ENCODE results near the gene DCTN2.
A peak's percentile ranks its signal among the peaks of the same experiment; 100 is the strongest.
"Not testable (repeated sequence)": the region's sequence is repeated elsewhere in the genome, so short reads cannot be mapped to it uniquely, and the experiment has no call there.

The DCTN2 gene

DNA sequence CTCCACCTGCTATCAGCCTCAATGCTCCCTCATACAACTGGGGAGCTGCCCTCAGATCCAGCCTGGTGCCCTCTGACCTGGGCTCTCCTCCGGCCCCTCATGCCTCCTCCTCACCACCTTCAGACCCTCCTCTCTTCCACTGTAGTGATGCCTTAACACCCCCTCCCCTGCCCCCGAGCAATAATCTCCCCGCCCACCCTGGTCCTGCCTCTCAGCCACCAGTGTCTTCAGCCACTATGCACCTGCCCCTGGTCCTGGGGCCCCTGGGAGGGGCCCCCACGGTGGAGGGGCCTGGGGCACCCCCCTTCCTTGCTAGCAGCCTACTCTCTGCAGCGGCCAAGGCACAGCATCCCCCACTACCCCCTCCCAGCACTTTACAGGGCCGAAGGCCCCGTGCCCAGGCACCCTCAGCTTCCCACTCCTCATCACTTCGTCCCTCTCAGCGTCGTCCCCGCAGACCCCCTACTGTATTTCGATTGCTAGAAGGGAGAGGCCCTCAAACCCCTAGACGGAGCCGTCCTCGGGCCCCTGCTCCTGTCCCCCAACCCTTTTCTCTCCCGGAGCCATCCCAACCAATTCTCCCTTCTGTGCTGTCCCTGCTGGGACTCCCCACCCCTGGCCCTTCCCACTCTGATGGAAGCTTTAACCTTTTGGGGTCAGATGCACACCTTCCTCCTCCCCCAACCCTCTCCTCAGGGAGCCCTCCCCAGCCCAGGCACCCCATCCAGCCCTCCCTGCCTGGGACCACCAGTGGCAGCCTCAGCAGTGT, 21.2 kb downstream of the DCTN2 start:
- no peak for DNase-seq

DNA sequence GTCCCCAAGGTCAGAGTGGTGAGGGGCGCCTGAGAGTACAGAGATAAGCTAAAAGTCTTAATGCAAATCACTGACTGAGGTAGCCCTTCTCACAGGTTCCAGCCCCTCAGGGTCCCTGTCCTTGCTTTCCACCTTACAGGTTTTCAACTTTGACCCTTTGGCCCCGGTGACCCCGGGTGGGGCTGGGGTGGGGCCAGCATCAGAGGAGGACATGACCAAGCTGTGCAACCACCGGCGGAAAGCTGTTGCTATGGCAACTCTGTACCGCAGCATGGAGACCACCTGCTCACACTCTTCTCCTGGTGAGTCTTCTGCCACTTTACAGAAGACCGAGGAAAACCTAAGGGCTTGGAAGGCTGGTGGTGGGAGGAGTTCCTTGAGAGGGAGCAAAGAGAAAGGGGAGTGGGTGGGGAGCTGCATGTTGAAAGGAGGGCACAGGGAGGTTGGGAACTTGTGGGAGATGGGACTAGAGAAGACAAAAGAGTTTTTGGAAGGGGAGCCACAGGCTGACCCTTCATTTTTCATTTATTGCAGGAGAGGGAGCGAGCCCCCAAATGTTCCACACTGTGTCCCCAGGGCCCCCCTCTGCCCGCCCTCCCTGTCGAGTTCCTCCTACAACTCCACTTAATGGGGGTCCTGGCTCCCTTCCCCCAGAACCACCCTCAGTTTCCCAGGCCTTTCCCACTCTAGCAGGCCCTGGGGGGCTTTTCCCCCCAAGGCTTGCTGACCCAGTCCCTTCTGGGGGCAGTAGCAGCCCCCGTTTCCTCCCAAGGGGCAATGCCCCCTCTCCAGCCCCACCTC, 22.0 kb downstream of the DCTN2 start:
- DNase-seq, result no peak

DNA sequence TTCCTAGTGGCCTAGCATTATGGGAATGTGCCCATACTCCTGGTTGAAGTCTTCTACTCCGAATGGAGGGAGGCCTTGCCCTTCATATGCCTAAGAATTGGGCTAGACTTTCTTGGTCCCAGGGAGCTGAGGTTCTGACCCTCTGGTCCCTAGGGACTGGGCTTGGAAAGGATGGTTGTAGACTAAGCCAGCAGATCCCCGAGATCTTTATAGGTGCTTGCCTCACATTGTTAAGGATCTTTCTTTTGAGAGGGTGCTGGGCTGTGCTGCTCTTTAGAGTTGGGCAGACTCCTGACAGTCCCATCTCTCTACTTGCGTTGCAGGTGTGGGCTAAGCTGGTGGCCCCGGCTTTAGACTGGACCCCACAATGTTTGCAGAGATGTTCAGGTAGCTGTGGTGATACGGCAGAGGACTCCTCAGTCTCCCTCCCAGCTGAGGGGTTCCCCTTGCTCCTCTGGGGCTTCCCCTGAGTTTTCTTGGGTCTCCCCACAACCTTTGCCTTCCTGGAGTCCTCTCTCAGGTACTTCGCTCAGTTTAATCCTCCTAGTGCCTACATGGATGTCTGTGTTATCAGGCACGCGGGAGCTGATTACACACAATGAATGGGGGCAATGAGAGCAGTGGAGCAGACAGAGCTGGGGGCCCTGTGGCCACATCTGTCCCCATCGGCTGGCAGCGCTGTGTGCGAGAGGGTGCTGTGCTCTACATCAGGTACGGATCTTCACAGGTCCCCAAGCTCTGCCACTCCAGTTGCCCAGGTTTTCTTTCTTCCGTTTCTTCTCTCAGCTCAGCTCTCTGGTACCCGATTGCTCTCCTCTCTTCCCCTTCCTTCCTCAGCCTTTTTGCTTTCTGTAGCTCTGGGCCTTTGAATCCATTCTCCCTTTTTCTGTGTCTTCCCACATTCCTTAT, 23.0 kb downstream of the DCTN2 start:
- DNase-seq, result no peak

DNA sequence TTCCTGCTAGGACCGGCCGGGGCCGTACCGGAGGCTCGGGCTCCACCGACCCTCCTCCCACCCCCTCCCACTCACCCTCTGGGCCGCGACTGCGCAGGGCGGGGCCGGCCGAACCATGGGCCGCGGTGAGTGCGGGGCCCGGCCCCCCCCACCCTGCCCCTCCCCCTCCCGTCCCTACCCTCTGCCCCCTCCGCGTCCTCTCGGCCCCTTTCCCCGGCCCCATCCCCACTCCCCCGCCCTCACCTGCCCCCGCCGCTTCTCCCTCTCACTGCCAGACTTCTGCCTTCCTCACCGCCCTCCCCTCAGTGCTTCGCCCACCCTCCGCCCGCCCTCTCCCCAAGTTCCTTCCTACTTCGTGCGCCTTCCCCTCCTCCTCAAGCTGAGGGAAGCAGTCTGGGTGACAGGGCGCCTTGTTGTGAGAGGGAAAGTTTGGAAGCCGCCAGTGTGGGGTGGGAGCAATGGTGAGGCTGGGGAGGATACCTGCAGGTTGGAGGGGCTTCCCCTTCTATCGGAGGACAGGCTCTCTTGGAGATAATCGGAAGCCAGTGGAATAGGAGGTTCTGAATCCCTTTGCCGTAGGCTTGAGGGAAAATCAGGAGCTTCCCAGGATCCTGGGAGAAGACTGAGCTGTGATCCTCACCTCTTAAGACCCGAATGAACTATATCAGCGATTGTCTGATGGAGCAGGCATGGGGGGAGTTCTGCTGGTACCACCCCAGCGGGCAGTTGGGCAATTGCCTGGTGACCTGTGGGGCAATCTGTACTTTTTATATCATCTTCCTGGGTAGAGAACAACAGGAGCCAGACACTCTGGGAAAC, 23.9 kb downstream of the DCTN2 start:
- peak; percentile 50 to 51 for DNase-seq

DNA sequence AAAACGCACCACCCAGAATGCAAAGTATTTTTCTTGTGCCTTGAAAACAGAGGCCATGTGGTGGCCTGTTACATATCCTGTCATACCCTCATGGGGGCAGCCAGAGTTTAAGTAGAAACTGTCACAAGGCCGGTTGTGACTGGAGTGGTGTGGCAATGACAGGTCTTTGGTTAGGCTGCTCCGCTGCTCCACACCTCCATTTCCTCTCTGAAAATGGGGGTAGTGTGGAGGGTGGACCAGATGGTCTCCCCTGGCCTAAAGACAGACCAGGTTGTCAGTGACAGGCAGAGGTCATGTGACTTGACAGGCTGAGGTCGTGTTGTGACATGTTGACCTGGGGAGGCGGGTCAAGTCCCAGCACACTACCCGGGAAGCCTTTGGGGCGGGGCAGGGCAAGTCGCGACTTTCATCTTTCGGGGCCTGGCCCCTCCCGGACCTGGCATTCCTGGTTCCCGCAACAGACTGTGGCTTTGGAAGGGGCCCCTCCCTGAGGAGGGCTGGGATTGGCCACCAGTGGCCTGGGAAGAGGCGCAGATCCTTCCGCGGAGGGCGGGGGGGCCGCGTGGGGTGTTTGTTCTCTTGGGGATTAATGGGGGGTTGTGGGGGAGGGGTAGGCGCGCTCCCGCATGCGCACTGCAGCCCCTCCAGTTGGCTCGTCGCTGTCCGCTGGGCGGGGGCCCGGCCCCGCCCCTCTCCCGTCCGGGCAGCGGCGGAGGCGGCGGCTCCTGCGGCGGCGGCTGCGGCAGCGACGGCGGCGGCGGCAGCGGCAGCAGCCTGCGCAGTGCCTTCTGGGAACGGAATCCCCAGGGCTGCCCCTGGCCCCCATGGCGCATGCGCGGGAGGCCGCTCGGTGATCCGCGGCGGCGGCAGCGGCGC, 24.7 kb downstream of the DCTN2 start, which contains the start of gene MBD6:
MBD6 (plus strand) TSS at position 814 of the 876 bp plus-strand sequence. CDS start 1,480 bp downstream, outside the sequence.
- DNase-seq, result peak; percentile 89 to 90

DNA sequence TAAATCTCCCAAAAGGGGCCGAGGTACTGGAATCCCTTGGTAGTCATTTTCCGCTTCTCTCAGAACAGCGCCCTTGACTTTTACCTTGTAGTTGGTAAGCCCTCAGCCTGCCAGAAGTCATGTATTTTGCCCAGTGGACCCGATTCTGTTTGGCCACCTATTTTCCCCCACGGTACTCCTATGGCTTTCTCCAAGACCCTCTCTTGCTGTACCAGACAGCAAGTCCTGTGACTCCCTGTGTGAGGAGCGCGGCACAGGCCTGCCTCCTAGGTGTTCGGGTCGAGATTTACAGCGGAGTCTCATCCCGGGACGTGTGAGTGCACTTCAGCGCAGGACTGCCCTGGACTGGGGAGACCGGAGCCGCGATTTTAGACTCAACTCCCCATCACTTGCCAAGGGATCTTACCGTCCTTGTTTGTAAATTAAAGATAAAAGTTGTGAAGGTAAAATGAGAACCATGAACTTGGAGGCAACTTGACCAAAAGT, 25.4 kb downstream of the DCTN2 start:
- peak; percentile 24 to 43 for DNase-seq

DNA sequence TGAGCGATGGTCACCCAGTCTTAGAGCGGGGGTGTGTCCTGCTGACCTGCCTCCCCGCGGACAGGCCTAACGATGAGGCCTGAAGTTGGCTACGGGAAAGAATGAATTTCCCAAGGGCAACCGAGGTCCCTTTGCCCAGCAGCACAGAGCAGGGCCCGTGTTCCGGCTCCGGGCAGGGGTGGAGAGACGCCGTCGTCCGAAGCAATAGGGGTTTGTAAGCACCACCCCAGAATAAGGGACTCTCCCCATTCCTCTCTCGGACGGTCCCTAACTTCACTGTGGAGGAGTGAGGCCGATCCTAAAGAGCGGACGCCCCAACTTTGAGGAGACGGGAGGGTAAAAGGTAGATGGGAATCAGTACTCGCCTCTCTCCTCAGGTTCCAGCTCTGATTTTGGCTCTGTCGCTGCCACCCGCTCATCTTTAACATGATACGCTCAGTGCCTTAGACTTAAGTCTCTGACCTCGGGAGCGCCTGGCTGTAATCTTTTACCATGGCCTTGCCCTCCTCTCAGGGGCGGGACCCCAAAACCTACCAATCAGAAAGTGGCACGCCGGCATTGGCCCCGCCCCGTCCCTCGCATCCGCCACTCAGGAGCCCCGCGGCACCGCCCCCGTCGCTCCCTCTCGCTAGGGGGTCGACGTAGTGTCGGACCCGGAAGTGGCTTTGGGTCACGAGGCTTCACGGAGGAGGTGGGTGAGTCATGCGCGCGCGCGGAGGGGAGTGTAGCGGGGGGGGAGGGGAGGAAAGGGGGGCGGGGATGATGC, 26.8 kb downstream of the DCTN2 start, which contains the start of gene DDIT3:
DDIT3 (minus strand) TSS at position 462 of the 766 bp plus-strand sequence. CDS start 3,108 bp downstream, outside the sequence.
- peak; percentile 99 to 100 for DNase-seq

DNA sequence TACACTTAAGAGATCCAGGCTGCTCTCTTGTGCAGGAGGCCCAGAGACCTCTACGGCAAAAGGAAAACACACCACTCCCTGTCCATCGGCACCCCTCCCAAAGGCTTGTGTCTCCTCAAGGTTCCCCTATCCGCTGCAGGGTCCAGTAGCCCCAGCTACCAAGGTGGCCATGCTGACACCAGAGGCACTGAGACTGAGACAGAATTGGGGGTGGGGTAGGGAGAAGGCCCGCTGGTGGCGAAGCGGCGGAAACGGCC, 27.3 kb downstream of the DCTN2 start:
- DNase-seq, result peak; percentile 36 to 42

DNA sequence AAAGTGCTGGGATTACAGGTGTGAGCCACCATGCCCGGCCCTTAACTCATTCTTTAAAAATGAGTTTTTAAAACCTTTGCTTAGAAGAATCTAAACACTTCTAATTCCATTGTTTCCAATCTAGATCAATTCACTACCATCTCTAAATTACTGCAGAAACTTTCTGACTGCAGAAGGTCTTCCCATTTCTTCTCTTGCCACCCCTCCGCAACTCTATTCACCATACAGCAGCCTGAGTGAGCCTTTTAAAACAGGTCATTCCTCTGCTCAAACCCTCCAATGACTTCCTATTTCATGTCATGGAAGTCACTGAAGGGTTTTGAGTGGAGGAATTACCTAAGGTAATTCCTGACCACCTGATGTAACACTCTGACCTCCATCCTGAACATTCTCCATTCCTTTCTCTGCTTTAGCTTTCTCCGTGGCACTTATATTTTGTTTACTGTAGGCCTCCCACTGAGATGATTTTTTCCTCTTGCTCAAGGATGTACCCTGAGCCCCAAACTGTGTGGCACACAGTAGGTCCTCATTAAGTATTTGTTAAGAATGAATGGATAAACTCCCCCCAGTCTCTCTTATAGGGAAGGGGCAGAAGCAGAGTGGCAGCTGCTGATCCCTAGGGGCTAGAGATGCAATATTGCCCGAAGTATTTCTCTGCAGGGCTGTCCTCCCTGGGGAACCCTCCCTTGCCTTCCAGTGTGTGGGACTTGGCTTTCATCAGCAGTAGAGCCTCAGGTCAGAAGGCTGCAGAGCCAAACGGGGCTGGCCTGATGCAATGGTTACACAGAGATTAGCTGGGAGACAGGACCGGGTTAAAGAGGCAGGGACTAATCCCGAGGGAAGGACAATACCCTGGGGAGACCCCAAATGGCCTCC, 27.8 kb downstream of the DCTN2 start:
- DNase-seq, result peak; percentile 20 to 28

DNA sequence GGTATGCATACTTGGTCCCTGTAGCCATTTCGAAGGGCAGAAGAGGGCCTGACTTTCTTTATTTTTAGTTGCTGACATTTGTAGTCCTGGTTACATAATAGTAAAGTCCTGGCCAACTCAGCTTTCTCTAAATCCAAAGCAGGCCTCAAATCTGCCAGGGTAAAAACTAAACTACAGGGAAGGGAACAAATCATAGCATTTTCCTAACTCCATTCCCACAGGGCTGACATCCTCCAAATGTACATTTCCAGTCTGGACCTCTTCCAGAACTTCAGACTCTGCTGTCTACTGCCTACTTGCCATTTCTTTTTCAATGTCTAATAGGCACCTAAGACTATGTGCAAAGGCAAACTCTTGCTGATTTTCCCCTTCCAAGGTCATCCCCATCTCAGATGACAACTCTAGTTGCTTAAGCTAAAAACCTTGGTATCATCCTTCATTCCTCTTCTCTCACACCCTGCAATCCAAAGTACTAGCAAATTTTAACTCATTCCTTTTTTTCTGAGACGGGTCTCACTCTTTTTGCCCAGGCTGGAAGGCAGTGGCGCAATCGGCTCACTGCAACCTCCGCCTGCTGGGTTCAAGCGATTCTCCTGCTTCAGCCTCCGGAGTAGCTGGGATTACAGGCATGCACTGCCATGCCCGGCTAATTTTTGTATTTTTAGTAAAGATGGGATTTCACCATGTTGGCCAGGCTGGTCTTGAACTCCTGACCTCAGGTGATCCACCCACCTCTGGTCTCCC, 28.6 kb downstream of the DCTN2 start:
- no peak for DNase-seq

DNA sequence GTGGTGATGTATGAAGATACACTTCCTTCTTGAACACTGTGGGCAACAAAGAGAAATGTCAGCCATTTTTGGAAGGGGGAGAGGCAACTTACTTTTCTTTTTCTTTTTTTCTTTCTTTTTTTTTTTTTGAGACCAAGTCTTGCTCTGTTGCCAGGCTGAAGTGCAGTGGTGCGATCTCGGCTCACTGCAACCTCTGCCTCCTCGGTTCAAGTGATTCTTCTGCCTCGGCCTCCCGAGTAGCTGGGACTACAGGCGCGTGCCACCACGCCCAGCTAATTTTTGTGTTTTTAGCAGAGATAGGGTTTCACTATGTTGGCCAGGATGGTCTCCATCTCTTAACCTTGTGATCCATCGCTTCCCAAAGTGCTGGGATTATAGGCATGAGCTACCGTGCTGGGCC, 29.3 kb downstream of the DCTN2 start:
- DNase-seq, result not testable (repeated sequence)

DNA sequence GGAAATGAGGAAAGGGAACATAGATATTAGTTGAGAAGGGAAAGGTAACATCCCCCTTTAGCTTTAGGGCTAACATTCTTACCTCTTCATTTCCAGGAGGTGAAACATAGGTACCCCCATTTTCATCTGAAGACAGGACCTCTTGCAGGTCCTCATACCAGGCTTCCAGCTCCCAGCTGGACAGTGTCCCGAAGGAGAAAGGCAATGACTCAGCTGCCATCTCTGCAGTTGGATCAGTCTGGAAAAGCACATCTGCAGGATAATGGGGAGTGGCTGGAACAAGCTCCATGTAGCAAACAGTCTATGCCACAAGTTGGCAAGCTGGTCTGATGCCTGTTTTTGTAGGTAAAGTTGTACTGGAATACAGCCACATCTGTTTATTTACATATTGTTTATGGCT, 29.8 kb downstream of the DCTN2 start:
- no peak for DNase-seq

DNA sequence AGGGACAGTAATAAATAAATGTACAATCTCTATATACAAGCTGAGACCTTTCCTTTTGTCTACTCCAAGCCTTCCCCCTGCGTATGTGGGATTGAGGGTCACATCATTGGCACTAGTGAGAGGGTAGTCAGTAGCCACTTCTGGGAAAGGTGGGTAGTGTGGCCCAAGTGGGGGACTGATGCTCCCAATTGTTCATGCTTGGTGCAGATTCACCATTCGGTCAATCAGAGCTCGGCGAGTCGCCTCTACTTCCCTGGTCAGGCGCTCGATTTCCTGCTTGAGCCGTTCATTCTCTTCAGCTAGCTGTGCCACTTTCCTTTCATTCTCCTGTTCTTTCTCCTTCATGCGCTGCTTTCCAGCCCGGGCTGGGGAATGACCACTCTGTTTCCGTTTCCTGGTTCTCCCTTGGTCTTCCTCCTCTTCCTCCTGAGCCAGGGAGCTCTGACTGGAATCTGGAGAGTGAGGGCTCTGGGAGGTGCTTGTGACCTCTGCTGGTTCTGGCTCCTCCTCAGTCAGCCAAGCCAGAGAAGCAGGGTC, 30.3 kb downstream of the DCTN2 start:
- no peak for DNase-seq

DNA sequence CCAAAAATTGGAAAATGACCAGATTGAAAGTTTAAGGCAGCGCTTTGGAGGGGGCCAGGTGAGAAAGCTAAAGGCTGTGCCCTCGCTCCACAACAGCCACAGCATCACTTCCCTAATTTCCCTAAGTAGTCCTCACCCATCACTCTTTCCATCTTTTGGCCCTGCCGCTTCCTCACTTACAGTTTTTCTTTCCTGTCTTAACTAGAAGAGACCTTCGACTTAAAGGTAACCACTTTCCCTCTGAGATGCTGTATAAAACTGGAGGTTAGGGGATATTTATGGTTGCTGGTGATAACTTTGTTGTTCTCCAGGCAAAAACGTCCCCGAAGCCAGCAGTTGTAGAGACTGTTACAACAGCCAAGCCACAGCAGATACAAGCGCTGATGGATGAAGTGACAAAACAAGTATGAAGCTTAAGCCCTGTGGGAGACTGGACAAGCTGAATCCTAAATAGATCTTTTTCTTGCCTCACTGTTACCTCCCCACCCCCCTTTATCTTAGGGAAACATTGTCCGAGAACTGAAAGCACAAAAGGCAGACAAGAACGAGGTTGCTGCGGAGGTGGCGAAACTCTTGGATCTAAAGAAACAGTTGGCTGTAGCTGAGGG, 31.0 kb downstream of the DCTN2 start:
- DNase-seq, result no peak

DNA sequence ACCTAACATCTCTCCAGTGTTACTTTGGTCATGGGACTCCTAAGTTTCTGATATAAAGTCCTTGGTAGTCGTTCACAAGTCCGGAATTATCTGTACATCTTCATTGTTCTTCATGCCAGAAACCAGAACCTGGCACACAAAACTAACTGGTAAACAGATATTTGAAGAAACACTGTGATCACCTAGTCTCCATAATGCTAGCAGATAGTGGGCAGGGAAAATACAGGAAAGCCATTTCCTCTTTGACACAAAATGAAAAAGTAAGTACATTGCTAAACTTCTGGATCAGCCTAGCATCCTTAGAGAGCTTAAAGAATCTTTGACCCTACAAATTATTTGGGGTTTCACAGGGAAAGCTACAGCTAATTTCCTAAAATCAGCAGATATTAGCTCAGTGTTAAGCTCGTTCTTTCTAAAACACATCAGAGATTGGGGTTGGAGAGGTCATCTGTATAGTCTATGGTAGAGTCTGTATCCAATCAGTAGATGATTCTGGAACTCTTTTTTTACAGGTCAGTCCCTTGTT, 31.5 kb downstream of the DCTN2 start:
- DNase-seq, result no peak

DNA sequence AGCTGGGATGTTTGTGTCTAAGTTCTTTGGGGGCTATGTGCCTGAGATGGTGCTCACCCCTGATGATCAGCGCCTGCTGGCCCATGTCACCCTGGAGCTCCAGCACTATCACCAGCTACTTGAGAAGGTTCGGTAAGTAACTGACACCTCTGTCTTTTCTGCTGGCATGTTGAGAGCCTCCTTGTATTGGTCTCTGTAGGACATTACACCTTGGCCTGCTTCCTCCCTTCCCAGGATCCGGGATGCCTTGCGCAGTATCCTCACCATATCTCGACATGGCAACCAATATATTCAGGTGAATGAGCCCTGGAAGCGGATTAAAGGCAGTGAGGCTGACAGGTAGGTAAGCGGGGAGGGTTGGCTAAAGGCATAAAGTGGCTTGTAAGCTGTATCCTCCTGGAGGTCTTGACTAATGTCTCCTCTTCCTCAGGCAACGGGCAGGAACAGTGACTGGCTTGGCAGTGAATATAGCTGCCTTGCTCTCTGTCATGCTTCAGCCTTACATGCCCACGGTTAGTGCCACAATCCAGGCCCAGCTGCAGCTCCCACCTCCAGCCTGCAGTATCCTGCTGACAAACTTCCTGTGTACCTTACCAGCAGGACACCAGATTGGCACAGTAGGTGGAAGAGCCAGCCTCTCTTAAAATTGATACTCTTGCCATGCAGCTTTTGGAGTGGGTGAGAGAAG, 32.1 kb downstream of the DCTN2 start:
- DNase-seq, result no peak

DNA sequence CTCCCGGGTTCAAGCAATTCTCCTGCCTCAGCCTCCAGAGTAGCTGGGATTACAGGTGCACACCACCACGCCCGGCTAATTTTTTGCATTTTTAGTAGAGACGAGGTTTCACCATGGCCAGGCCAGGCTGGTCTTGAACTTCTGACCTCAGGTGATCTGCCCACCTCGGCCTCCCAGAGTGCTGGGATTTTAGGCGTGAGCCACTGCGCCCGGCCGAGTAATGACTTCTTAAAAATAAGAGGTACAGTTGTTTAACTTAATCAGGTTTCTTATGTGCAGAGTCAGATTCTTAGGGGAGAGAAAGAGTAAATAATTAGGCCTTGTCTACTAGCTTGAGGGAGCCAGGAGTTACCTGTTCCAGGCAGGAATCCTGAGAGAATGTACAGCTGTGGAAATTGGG, 32.7 kb downstream of the DCTN2 start:
- DNase-seq, result not testable (repeated sequence)
